HFFc6 (cell line): Measurements from ENCODE around the gene SNX6. TPM values are rescaled to one million over a fixed set of nuclear protein-coding genes. Genes with fewer than 3 reads are reported as not detected.
A peak's percentile ranks its signal among the peaks of the same experiment; 100 is the strongest.

ENCODE experiments used
- DNase-seq: peaks from one replicate; pipeline ENCODE4 v3.0.0-alpha.2; 2018
- H3K27ac Mint-ChIP-seq: 2 replicates; pipeline ENCODE4 v1.8.0; 2020; ENCODE audit warnings: mild to moderate bottlenecking, mixed read lengths
- H3K27me3 Mint-ChIP-seq: 2 replicates; pipeline ENCODE4 v1.8.0; 2021; ENCODE audit warnings: mild to moderate bottlenecking, moderate library complexity, mixed read lengths; ENCODE audit not compliant: insufficient read depth
- H3K36me3 Mint-ChIP-seq: 2 replicates; pipeline ENCODE4 v1.8.0; 2021; ENCODE audit warnings: low read depth, mixed read lengths
- H3K4me1 Mint-ChIP-seq: 2 replicates; pipeline ENCODE4 v1.8.0; 2020; ENCODE audit warnings: low read depth, mixed read lengths
- H3K4me3 Mint-ChIP-seq: 2 replicates; pipeline ENCODE4 v1.8.0; 2020; ENCODE audit warnings: mild to moderate bottlenecking, moderate library complexity, mixed read lengths
- H3K9me3 Mint-ChIP-seq: 2 replicates; pipeline ENCODE4 v1.8.0; 2020; ENCODE audit warnings: mild to moderate bottlenecking, mixed read lengths
- long read RNA-seq: library from polyadenylated mRNA; unstranded; transcript quantifications from one replicate; pipeline ENCODE4 v2.0.0, GENCODE V29; 2019
- total RNA-seq, 6 experiments: library from RNA; stranded (reverse); fragmentation: NEBNext Ultra II Directional; extraction: Animal tissue kit (Norgen Biotek cat#: 25700); gene quantifications; 2 replicates in 1 of 6; 3 replicates in 5 of 6; pipeline ENCODE4 v1.2.3, GENCODE V29; 2021
- TF ChIP-seq, protein P1 (sequence below): fragments of 200-600 bp; sonication (generic); IDR thresholded peaks from 2 replicates; pipeline ENCODE4 v1.5.0; 2021; ENCODE audit warnings: antibody characterized with exemption, mild to moderate bottlenecking

SNX6 gene
- 100 to 1,000 TPM; 117 to 138 (median 130) TPM for total RNA-seq
- long read RNA-seq, transcript SNX6-201 (14 exons, 2,001 nt), result major isoform, 142 of 250 reads
- long read RNA-seq, transcript SNX6-202 (13 exons, 3,398 nt), result minor isoform, 17 of 250 reads
- long read RNA-seq, partial matches to known transcripts, result 58 of 250 reads
- long read RNA-seq, other reads (novel, unspliced or antisense), result 32 of 250 reads

DNA sequence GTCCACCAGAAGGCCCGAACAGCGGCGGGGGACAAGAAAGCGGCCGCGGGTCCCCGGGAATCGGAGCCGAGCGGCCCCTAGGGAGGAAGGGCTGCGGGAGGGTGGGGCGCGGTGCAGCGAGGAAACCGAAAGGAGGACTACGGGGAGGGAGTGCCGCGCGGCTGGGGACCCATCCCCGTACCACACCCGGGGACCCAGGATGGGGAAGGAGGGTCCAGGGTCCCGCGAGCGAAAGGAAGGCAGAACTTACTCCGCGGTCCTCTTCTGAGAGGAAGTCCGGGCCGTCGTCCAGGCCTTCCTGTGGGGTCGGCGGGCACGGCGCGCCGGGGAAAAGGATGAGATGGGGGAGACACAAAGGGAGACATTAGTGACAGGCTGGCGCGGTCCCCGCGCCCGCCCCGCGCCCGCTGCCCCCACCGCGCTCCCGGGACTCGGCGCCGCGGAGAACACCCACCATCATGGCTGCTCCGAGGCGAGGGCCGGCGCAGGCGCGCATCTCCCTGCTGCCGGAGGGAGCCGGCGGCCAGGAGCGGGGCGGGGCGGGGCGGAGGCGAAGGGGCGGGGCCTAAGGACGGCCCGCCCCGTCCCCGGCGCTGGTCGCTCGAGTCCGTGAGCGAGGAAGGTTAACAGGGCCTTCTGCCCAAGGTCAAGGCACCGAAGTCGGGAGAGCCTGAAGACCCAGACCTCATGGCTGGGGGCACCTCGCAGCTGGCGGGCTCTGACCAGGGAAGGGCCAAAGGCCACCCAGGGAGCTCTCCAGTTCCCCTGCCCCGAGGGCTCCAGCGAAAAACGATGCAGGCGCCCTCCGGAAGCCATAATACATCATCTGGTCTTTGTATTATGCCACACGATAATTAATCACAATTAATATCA is at the start of gene SNX6:
TSS of gene SNX6 (minus strand) at position 492 of the 873 bp plus-strand sequence. CDS start at position 460, 32 bp downstream.
- Mint-ChIP-seq H3K4me3 (peak within 1 kb of the TSS; percentile 95), H3K4me1 (peaks cover 19% of the 10 kb centered on the region), H3K9me3 (peaks cover 5% of the 10 kb centered on the region; the same call in 1 of the 2 replicates), H3K27ac (peak within 1 kb of the TSS; percentile 90), H3K27me3 (no peaks in the 10 kb centered on the region; the same call in 1 of the 2 replicates), H3K36me3 (peaks cover 45% of the 10 kb centered on the region)
- TF ChIP-seq, protein P1, sequence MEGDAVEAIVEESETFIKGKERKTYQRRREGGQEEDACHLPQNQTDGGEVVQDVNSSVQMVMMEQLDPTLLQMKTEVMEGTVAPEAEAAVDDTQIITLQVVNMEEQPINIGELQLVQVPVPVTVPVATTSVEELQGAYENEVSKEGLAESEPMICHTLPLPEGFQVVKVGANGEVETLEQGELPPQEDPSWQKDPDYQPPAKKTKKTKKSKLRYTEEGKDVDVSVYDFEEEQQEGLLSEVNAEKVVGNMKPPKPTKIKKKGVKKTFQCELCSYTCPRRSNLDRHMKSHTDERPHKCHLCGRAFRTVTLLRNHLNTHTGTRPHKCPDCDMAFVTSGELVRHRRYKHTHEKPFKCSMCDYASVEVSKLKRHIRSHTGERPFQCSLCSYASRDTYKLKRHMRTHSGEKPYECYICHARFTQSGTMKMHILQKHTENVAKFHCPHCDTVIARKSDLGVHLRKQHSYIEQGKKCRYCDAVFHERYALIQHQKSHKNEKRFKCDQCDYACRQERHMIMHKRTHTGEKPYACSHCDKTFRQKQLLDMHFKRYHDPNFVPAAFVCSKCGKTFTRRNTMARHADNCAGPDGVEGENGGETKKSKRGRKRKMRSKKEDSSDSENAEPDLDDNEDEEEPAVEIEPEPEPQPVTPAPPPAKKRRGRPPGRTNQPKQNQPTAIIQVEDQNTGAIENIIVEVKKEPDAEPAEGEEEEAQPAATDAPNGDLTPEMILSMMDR, result no peak
- DNase-seq, result peak; percentile 58

DNA sequence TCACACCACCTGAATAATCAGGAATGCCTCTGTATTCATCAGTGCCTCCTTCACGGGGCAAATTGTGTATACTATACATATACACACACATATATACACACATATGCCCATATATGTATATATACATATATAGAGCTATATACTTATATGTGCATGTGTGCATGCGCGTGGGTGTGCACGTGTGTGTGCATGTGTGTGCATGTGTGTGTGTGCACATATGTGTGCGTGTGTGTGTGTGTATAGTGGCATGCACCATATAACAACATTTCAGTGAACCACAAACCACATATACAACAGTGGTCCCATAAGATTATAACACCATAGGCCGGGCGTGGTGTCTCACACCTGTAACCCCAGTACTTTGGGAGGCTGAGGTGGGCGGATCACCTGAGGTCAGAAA is 48.8 kb upstream of the SNX6 start:
- no peak for DNase-seq
- H3K36me3 Mint-ChIP-seq, result no peaks in the 10 kb centered on the region
- no peaks in the 10 kb centered on the region for H3K27me3 Mint-ChIP-seq
- H3K27ac Mint-ChIP-seq, result no peak overlapping the region
- TF ChIP-seq, protein P1, result no peak
- H3K4me3 Mint-ChIP-seq, result no peak overlapping the region
- H3K4me1 Mint-ChIP-seq, result peaks cover 29% of the 10 kb centered on the region
- H3K9me3 Mint-ChIP-seq, result no peaks in the 10 kb centered on the region

DNA sequence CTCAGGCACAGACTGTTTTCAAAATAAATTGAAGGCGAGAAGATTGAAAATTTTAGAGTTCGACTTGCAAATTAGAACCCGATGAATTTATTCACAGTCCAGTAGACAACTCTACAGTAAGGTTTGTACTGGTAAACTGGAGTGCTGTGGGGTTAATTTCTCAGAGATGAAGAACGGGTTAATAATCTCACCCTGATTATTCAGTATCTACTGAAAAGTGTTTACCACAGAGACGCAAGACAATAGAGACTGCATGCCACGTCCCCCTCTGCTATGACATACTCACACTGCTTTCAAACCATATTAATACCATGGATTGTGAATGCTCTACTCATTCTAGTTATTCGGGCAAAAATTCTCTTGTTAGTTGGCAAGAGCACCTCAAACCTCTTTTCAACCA is 48.4 kb upstream of the SNX6 start:
- peaks cover 26% of the 10 kb centered on the region for H3K4me1 Mint-ChIP-seq
- TF ChIP-seq, protein P1, result no peak
- H3K36me3 Mint-ChIP-seq, result no peaks in the 10 kb centered on the region
- DNase-seq, result no peak
- H3K27ac Mint-ChIP-seq, result no peak overlapping the region
- H3K9me3 Mint-ChIP-seq, result no peaks in the 10 kb centered on the region
- peak overlapping the region; percentile 19; the same call in 1 of the 2 replicates for H3K4me3 Mint-ChIP-seq
- H3K27me3 Mint-ChIP-seq, result no peaks in the 10 kb centered on the region

DNA sequence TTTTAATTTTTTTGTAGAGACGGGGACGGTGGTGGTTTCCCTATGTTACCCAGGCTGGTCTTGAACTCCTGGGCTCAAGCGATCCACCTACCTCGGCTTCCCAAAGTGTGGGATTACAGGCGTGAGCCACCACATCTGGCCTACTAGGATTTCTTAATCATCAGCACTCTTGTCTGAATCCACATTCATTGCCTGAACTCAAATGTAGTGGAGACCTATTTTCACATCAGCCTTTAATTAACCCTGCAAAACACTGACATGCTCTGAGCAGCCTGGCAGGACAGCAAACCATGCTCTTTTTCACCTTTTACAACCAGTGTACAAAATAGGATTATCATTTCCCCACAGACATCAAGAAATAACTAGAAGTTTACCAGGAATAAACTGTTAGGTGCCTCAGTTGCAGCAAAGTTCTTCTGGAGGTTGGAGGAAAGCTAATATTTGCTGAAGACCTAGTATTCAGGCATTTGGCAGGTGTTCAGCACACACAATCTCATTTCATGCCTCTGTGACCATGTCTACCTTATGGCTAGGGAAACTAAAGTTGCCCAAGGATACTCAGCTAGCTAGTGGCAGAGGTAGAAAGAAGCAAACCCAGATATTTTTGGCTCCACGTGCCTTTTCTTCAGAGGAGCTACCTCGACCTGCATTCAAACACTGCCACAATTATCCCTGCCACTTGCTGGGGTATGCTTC is 46.7 kb upstream of the SNX6 start:
- H3K27me3 Mint-ChIP-seq, result no peaks in the 10 kb centered on the region
- H3K9me3 Mint-ChIP-seq, result no peaks in the 10 kb centered on the region
- H3K4me1 Mint-ChIP-seq, result peaks cover 18% of the 10 kb centered on the region
- H3K36me3 Mint-ChIP-seq, result no peaks in the 10 kb centered on the region
- no peak for DNase-seq
- no peak overlapping the region for H3K27ac Mint-ChIP-seq
- TF ChIP-seq, protein P1, result no peak
- H3K4me3 Mint-ChIP-seq, result no peak overlapping the region

DNA sequence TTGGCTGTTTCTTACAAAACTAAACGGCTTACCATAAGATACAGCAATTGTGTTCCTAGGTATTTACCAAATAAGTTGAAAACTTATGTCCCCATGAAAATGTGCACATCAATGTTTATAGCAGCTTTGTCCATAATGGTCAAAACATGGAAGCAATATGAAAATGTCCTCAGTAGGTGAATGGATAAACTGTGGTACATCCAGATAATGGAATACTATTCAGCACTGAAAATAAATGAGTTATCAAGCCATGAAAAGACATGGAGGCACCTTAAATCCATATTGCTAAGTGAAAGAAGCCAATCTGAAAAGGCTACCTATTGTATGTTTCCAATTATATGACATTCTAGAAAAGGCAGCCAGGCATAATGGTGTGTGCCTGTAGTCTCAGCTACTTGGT is 43.8 kb upstream of the SNX6 start:
- H3K4me3 Mint-ChIP-seq, result no peak overlapping the region
- H3K27ac Mint-ChIP-seq, result no peak overlapping the region
- no peak for DNase-seq
- no peaks in the 10 kb centered on the region for H3K9me3 Mint-ChIP-seq
- peaks cover 18% of the 10 kb centered on the region for H3K4me1 Mint-ChIP-seq
- H3K27me3 Mint-ChIP-seq, result no peaks in the 10 kb centered on the region
- H3K36me3 Mint-ChIP-seq, result no peaks in the 10 kb centered on the region
- TF ChIP-seq, protein P1, result no peak
